GM18951 (cell line): Measurements from ENCODE around the gene RFX4.

ENCODE experiments used
- POLR2A ChIP-seq: IDR thresholded peaks from 4 replicates; pipeline ENCODE4 v1.6.1; 2011; ENCODE audit warnings: mild to moderate bottlenecking; ENCODE audit not compliant: insufficient read length, insufficient read depth; ENCODE audit errors: extremely low read depth
- in situ Hi-C: fragments of 300-500 bp; cut with MboI; formaldehyde crosslinking; loops from one replicate; pipeline ENCODE4 v1.12.0; 2022; ENCODE audit warnings: low sequenced_read_pairs, mixed read lengths, inconsistent platforms; ENCODE audit not compliant: unreplicated experiment

Gene RFX4

DNA sequence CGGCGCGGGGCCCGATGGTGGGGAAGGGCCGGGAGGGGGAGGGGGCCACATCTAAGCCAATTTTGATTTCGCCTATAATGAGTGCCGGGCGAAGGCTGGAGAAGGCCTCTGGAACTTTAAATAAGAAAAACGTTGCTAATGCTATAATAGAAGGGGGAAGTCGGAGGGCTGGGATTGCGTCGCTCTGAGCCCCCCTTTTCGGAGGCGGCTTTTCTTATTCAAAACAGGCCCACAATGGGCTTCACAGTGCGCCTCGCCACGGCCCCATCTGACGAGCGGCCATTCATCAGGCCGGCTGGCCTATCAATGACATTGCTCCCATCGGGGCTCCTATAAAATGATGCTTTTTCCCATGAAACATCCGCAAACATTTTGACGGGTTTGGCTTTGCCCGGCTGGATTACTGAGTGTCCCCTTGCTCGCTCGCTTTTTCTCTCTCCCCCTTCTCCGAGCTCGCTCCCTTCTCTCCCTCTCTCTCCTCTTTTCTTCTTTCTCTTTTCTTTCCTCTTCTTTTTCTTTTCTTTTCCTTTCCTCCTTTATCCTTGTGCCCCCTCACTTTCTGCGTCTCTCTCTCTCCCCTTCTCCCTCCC is at the start of gene RFX4:
RFX4 (plus strand) TSS at position 364 of the 590 bp plus-strand sequence. CDS start 317 bp downstream, outside the sequence.
- in situ Hi-C loops = no loop called here
- TF ChIP-seq POLR2A = no peak

- in situ Hi-C loops = no loop called here
- TF ChIP-seq POLR2A = no peak
These were observed 41.6 kb upstream of the RFX4 start for GRCh38 chr12:106541201-106541600.

GRCh38 chr12:106551410-106551809 is 31.4 kb upstream of the RFX4 start:
- TF ChIP-seq POLR2A = no peak
- in situ Hi-C loops = no loop called here

GRCh38 chr12:106552228-106552627 is 30.6 kb upstream of the RFX4 start:
- in situ Hi-C loops = no loop called here
- TF ChIP-seq POLR2A = no peak

DNA sequence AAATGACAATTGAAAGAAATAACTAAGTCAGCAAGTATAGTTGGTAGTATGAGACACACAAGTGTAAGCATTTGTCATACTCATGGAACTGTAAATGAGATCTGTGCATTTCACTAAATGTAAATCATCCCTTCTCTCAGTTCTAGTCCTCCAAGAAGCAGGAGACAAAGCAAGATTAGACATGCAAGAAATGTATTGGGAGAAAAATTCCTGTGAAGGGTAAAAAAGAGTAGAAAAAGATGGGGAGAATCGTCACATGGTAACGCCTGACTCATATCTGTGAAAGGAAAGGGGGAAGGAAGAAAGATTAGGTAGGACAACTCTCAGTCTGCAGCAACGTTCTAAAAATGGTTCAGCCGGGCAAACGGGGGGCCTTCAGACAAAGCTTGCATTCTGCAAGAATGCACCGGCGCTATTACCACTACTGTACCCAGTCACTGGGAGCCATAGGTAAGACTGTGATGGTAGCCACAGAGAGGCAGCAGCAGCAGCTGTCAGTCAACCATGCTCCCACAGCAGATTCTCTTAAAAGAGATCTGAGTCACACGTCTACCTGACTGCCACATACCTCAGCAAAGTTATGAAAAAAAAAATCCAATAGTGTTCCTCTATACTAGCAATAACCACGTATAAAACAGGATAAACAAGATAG is 18.0 kb upstream of the RFX4 start:
- TF ChIP-seq POLR2A = no peak
- in situ Hi-C loops = no loop called here

DNA sequence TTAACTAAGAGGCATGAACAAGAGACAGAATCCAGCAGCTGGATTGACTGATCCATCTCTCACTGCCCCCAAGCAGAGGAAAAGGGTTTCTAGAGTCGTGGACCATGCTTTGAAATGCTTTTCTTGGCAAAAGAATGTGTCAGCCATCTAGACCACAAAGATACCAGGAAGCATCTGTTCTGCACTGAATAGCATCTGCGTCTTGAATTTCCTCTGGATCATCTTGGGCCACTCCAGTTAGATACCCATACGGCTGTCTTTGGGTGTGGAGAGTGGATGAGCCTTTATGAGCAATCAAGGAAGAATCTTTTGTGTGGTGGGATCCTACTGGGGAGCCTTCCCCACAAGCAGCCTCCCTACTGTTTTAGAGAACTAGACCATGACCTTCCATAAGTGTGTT is 16.0 kb upstream of the RFX4 start:
- TF ChIP-seq POLR2A = no peak
- in situ Hi-C loops = no loop called here

DNA sequence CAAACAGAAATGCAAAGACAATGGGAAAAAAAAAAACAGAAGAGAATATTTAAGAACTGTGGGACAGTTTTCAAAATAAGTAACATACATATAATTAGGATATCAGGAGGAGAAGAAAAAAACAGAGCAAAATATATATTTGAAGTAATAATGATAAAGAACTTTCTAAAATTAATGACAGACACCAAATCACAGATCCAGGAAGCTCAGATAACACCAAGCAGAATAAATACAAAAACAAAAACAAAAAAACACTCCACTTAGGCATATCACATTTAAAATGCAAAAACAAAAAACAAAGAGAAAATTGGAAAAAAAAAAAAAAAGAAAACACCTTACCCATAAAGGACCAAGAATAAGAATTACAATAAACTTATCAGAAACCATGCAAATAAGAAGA is 9.6 kb upstream of the RFX4 start:
- in situ Hi-C loops = no loop called here
- TF ChIP-seq POLR2A = no peak

- TF ChIP-seq POLR2A = no peak
- in situ Hi-C loops = no loop called here
These were observed 6.0 kb upstream of the RFX4 start for GRCh38 chr12:106576848-106577247.

GRCh38 chr12:106580671-106581508 is 1.9 kb upstream of the RFX4 start:
- TF ChIP-seq POLR2A = no peak
- in situ Hi-C loops = no loop called here

DNA sequence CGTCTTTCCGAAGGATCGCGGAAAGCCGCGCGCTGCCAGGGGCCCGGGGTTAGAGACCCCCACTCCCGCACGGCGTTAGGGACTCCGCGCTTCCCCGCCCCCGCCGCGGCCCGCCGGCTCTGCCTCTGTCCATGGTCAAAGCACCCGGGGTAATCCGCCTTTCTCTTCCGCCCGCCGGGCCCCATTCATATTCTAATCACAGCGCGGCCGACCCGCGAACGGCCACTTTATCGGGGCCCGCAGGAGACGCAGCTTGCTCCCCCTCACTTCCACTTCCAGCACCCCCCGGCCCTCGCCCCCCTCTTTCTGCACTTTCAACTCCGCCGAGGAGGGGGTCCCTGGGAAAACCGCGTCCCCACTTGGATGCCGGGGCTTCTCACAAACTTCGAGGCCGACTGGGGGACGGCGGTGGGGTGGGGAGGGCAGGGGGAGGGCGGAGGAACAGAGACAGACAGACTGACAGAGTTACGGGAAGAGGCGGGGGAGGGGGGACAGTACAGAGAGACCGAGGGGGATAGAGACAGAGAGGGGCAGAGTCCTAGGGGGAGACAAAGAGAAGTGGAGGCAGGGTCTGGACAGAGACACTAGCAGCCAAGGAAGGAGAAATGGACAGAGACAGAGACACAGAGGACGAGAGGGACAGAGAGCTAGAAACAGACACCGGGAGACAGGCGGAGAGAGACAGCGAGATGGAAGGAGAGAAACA is 1.1 kb upstream of the RFX4 start:
- in situ Hi-C loops = no loop called here
- no peak for TF ChIP-seq POLR2A

GRCh38 chr12:106582249-106582591 is 584 bp upstream of the RFX4 start:
- TF ChIP-seq POLR2A = no peak
- in situ Hi-C loops = no loop called here

- in situ Hi-C loops = no loop called here
- no peak for TF ChIP-seq POLR2A
These were observed 669 bp downstream of the RFX4 start for GRCh38 chr12:106583242-106584103.

GRCh38 chr12:106584104-106585064 is 1.6 kb downstream of the RFX4 start:
- in situ Hi-C loops = no loop called here
- TF ChIP-seq POLR2A = no peak
